H1 (cell line): ENCODE measurements around the gene METTL1.

Source experiments
- BRCA1 ChIP-seq: IDR thresholded peaks from 2 replicates; pipeline ENCODE4 v1.6.1; 2012; ENCODE audit warnings: low read depth, low read length, improper control_type of control experiment
- CBX5 ChIP-seq: fragments of 300-800, 300-1000 bp; sonication (generic); IDR thresholded peaks from 2 replicates; pipeline ENCODE4 v1.7.1; 2016; ENCODE audit warnings: antibody characterized with exemption, low read length, low read depth
- CHD2 ChIP-seq: IDR thresholded peaks from 2 replicates; pipeline ENCODE4 v1.6.1; 2012; ENCODE audit warnings: low read length, improper control_type of control experiment
- CTCF ChIP-seq, 3 experiments: IDR thresholded peaks; 1 replicate in 2 of 3; 2 replicates in 1 of 3; pipeline versions ENCODE4 v1.5.1 to v1.6.1; 2011; ENCODE audit warnings: low read length in 3 of 3, mild to moderate bottlenecking in 3 of 3, inconsistent platforms in 2 of 3, low read depth in 1 of 3, moderate library complexity in 1 of 3; ENCODE audit not compliant: insufficient read depth in 1 of 3; ENCODE audit errors: control extremely low read depth in 1 of 3
- HDAC2 ChIP-seq, 2 experiments: fragments of 300-600 bp in 1 of 2; sonication (generic) in 1 of 2; IDR thresholded peaks; 2 replicates each; pipeline ENCODE4 v1.6.1; 2011 to 2012; ENCODE audit warnings: low read depth in 2 of 2, low read length in 2 of 2, mild to moderate bottlenecking in 2 of 2, moderate library complexity in 2 of 2, borderline replicate concordance in 1 of 2, inconsistent platforms in 1 of 2
- POLR2A ChIP-seq, 2 experiments: IDR thresholded peaks; 1 replicate in 1 of 2; 2 replicates in 1 of 2; pipeline ENCODE4 v1.6.1; 2011; ENCODE audit warnings: low read depth in 2 of 2, low read length in 2 of 2, mild to moderate bottlenecking in 2 of 2; ENCODE audit errors: control extremely low read depth in 1 of 2
- RAD21 ChIP-seq, 2 experiments: IDR thresholded peaks in 1 of 2; conservative IDR thresholded peaks in 1 of 2; 2 replicates each; pipeline ENCODE4 v1.6.1; 2011; ENCODE audit warnings: low read depth in 2 of 2, low read length in 2 of 2, improper control_type of control experiment in 1 of 2, inconsistent platforms in 1 of 2, mild to moderate bottlenecking in 1 of 2, moderate library complexity in 1 of 2

DNA sequence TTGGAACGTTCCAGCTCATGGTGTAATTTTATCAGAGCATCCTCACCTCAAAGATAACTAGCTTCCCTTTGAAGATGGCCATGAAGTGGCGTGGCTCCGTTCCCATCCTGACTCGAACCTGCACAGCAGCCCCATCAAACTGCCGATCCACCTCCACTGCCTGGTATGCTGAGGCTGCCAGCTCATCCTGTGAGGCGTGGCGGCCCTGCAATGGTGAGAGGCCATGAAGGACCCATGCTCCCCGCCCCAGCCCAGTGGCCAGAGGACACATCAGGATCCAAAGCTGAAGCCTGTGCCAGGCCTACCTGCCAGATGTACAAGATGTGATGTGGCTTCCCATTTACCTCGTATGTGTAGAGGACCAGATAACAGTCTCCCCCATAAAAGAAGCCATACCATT, 35.4 kb upstream of the METTL1 start:
- TF ChIP-seq RAD21 (IDR thresholded peaks at IDR 0.05 in 1 of 2, conservative IDR thresholded peaks at IDR 0.05 in 1 of 2; ENCODE audit: low read depth in 2 of 2, low read length in 2 of 2) = no peak
- TF ChIP-seq CTCF (IDR thresholded peaks at IDR 0.05; ENCODE audit: control extremely low read depth in 1 of 3, insufficient read depth in 1 of 3, low read depth in 1 of 3, low read length in 3 of 3) = no peak
- TF ChIP-seq CBX5 = no peak
- TF ChIP-seq BRCA1 = no peak
- TF ChIP-seq HDAC2 (IDR thresholded peaks at IDR 0.05; ENCODE audit: borderline replicate concordance in 1 of 2, low read depth in 2 of 2, low read length in 2 of 2) = no peak
- TF ChIP-seq CHD2 = no peak
- TF ChIP-seq POLR2A (IDR thresholded peaks at IDR 0.05; ENCODE audit: control extremely low read depth in 1 of 2, low read depth in 2 of 2, low read length in 2 of 2) = no peak
